H9 (cell line): ENCODE data around the gene CXCR4. TPM values are rescaled to one million over a fixed set of nuclear protein-coding genes. Genes with fewer than 3 reads are reported as not detected.

Experiments
- DNase-seq: peaks from one replicate; pipeline ENCODE4 v3.0.0-alpha.2; 2017
- H2AFZ ChIP-seq: one replicate; pipeline ENCODE4 v1.6.1; 2013; ENCODE audit warnings: mild to moderate bottlenecking, low read length, control low read depth, moderate library complexity
- H2AK5ac ChIP-seq: 2 replicates; pipeline ENCODE4 v1.6.1; 2013; ENCODE audit warnings: low read length, control low read depth, mixed read lengths; ENCODE audit not compliant: insufficient read length
- H2BK120ac ChIP-seq: one replicate; pipeline ENCODE4 v1.6.1; 2013; ENCODE audit warnings: low read depth, mild to moderate bottlenecking, low read length, control low read depth, inconsistent platforms; ENCODE audit not compliant: poor library complexity, severe bottlenecking
- H2BK12ac ChIP-seq: 2 replicates; pipeline ENCODE4 v1.6.1; 2013; ENCODE audit warnings: low read length, control low read depth, mixed read lengths, low read depth; ENCODE audit not compliant: insufficient read length
- H2BK15ac ChIP-seq: 2 replicates; pipeline ENCODE4 v1.6.1; 2013; ENCODE audit warnings: low read depth, low read length, control low read depth
- H2BK20ac ChIP-seq: one replicate; pipeline ENCODE4 v1.6.1; 2013; ENCODE audit warnings: low read depth, mild to moderate bottlenecking, low read length, control low read depth, inconsistent platforms; ENCODE audit not compliant: poor library complexity, severe bottlenecking
- H2BK5ac ChIP-seq: 2 replicates; pipeline ENCODE4 v1.6.1; 2013; ENCODE audit warnings: low read length, control low read depth, mixed read lengths; ENCODE audit not compliant: insufficient read length
- H3K14ac ChIP-seq: 2 replicates; pipeline ENCODE4 v1.6.1; 2013; ENCODE audit warnings: low read length, control low read depth; ENCODE audit not compliant: insufficient read depth
- H3K18ac ChIP-seq: 2 replicates; pipeline ENCODE4 v1.6.1; 2013; ENCODE audit warnings: low read depth, mild to moderate bottlenecking, mixed read lengths, low read length, control low read depth; ENCODE audit not compliant: insufficient read length
- H3K23ac ChIP-seq: 2 replicates; pipeline ENCODE4 v1.6.1; 2013; ENCODE audit warnings: low read length, control low read depth, mixed read lengths, low read depth; ENCODE audit not compliant: insufficient read length
- H3K23me2 ChIP-seq: 2 replicates; pipeline ENCODE4 v1.6.1; 2013; ENCODE audit warnings: low read depth, mild to moderate bottlenecking, mixed read lengths, low read length, control low read depth; ENCODE audit not compliant: insufficient read length, poor library complexity, severe bottlenecking
- H3K27ac ChIP-seq: 2 replicates; pipeline ENCODE4 v1.5.1; 2013; ENCODE audit warnings: low read length, control low read depth, mixed read lengths, low read depth; ENCODE audit not compliant: insufficient read length
- H3K27me3 ChIP-seq: 2 replicates; pipeline ENCODE4 v1.6.1; 2013; ENCODE audit warnings: low read length, control low read depth, inconsistent platforms; ENCODE audit not compliant: insufficient read depth
- H3K4ac ChIP-seq: 2 replicates; pipeline ENCODE4 v1.6.1; 2013; ENCODE audit warnings: low read depth, mild to moderate bottlenecking, control low read depth, inconsistent platforms, low read length, moderate library complexity
- H3K4me1 ChIP-seq: 2 replicates; pipeline ENCODE4 v1.6.1; 2013; ENCODE audit warnings: low read length, control low read depth, inconsistent platforms; ENCODE audit not compliant: insufficient read depth
- H3K4me2 ChIP-seq: 2 replicates; pipeline ENCODE4 v1.6.1; 2013; ENCODE audit warnings: low read length, control low read depth, mixed read lengths; ENCODE audit not compliant: insufficient read length, insufficient read depth
- H3K56ac ChIP-seq: 2 replicates; pipeline ENCODE4 v1.6.1; 2013; ENCODE audit warnings: low read depth, mild to moderate bottlenecking, mixed read lengths, low read length, control low read depth; ENCODE audit not compliant: insufficient read length
- H3K79me1 ChIP-seq: 2 replicates; pipeline ENCODE4 v1.6.1; 2013; ENCODE audit warnings: low read depth, mild to moderate bottlenecking, moderate library complexity, low read length, control low read depth, inconsistent platforms; ENCODE audit not compliant: insufficient read depth, poor library complexity, severe bottlenecking
- H3K79me2 ChIP-seq: 2 replicates; pipeline ENCODE4 v1.6.1; 2013; ENCODE audit warnings: low read length, control low read depth, inconsistent platforms; ENCODE audit not compliant: insufficient read depth
- H3K9ac ChIP-seq: 2 replicates; pipeline ENCODE4 v1.6.1; 2013; ENCODE audit warnings: low read length, control low read depth, mixed read lengths; ENCODE audit not compliant: insufficient read length; ENCODE audit errors: extremely low read depth
- H3K9me3 ChIP-seq: one replicate; pipeline ENCODE4 v1.6.1; 2013; ENCODE audit warnings: low read depth, low read length, inconsistent platforms; ENCODE audit not compliant: control insufficient read depth
- H3T11ph ChIP-seq: one replicate; pipeline ENCODE4 v1.6.1; 2013; ENCODE audit warnings: mild to moderate bottlenecking, low read length, control low read depth, inconsistent platforms
- H4K20me1 ChIP-seq: one replicate; pipeline ENCODE4 v1.6.1; 2013; ENCODE audit not compliant: control insufficient read depth, insufficient read length, insufficient read depth
- H4K5ac ChIP-seq: 2 replicates; pipeline ENCODE4 v1.6.1; 2013; ENCODE audit warnings: low read depth, mild to moderate bottlenecking, mixed read lengths, low read length, control low read depth; ENCODE audit not compliant: insufficient read length
- H4K8ac ChIP-seq: replicated peaks from 2 replicates; pipeline ENCODE4 v1.6.1; 2013; ENCODE audit warnings: low read length, control low read depth, mixed read lengths, low read depth; ENCODE audit not compliant: insufficient read length
- H4K91ac ChIP-seq: 2 replicates; pipeline ENCODE4 v1.6.1; 2013; ENCODE audit warnings: low read depth, mild to moderate bottlenecking, moderate library complexity, mixed read lengths, low read length, control low read depth; ENCODE audit not compliant: insufficient read length
- H3K27ac Mint-ChIP-seq, 3 experiments: 2 replicates in 2 of 3; 3 replicates in 1 of 3; pipeline ENCODE4 v1.8.0; 2020 to 2021; ENCODE audit warnings: mixed read lengths in 3 of 3, mild to moderate bottlenecking in 1 of 3, moderate library complexity in 1 of 3
- H3K27me3 Mint-ChIP-seq: 2 replicates; pipeline ENCODE4 v1.8.0; 2021; ENCODE audit warnings: low read depth, mild to moderate bottlenecking, moderate library complexity, mixed read lengths
- H3K36me3 Mint-ChIP-seq, 3 experiments: 2 replicates in 2 of 3; 3 replicates in 1 of 3; pipeline ENCODE4 v1.8.0; 2020 to 2021; ENCODE audit warnings: low read depth in 3 of 3, mixed read lengths in 3 of 3; ENCODE audit not compliant: insufficient read depth in 1 of 3
- H3K4me1 Mint-ChIP-seq, 2 experiments: 2 replicates each; pipeline ENCODE4 v1.8.0; 2020; ENCODE audit warnings: mixed read lengths in 2 of 2
- H3K4me3 Mint-ChIP-seq, 2 experiments: 2 replicates in 1 of 2; 3 replicates in 1 of 2; pipeline ENCODE4 v1.8.0; 2020 to 2021; ENCODE audit warnings: mild to moderate bottlenecking in 2 of 2, mixed read lengths in 2 of 2, moderate library complexity in 1 of 2
- H3K9me3 Mint-ChIP-seq, 2 experiments: 2 replicates in 1 of 2; 3 replicates in 1 of 2; pipeline ENCODE4 v1.8.0; 2020; ENCODE audit warnings: mild to moderate bottlenecking in 2 of 2, mixed read lengths in 2 of 2, moderate library complexity in 1 of 2
- CTCF ChIP-seq: fragments of 200-600 bp; sonication (generic); conservative IDR thresholded peaks from 3 replicates; pipeline ENCODE4 v1.8.0; 2021; ENCODE audit warnings: antibody characterized with exemption, mild to moderate bottlenecking
- WGBS: extraction: QIAGEN DNeasy Blood & Tissue Kit; methylation state at CpG from one replicate; pipeline ENCODE4 v1.1.7; 2013; ENCODE audit warnings: missing lambda C conversion rate, low lambda C conversion rate, mixed read lengths; ENCODE audit not compliant: insufficient read length; ENCODE audit errors: extremely low coverage; 5-methylcytosine and 5-hydroxymethylcytosine counted together
- total RNA-seq: library from RNA; stranded (reverse); gene quantifications from 2 replicates; pipeline ENCODE4 v1.2.1, GENCODE V29; 2021

The CXCR4 gene
- total RNA-seq, 1 experiment from 2014 or later: 1.0 TPM

- H3K27ac Mint-ChIP-seq: no peak overlapping the region
Observed at GRCh38 chr2:136077107-136077506, 40.8 kb downstream of the CXCR4 start.

More at GRCh38 chr2:136077107-136077506, 40.8 kb downstream of the CXCR4 start:
- Histone ChIP-seq H3K14ac (no peak overlapping the region), H3K18ac (no peak overlapping the region), H3K9ac (no peak overlapping the region), H4K8ac (no peak overlapping the region), H3K79me1 (no peaks in the 10 kb centered on the region), H2AK5ac (no peak overlapping the region), H2BK20ac (no peak overlapping the region), H4K91ac (no peak overlapping the region), H4K5ac (no peak overlapping the region), H3K9me3 (no peaks in the 10 kb centered on the region), H2BK120ac (no peak overlapping the region), H3K4ac (no peak overlapping the region), H3K4me2 (no peak overlapping the region), H3K27me3 (no peaks in the 10 kb centered on the region), H3K79me2 (no peaks in the 10 kb centered on the region), H2BK12ac (no peak overlapping the region), H3K27ac (no peak overlapping the region), H4K20me1 (no peaks in the 10 kb centered on the region), H2AFZ (no peak overlapping the region), H3K4me1 (no peaks in the 10 kb centered on the region), H3K23ac (no peak overlapping the region), H3T11ph (no peak overlapping the region), H3K56ac (no peak overlapping the region), H2BK15ac (no peak overlapping the region), H3K23me2 (no peaks in the 10 kb centered on the region), H2BK5ac (no peak overlapping the region)
- no peak overlapping the region for H3K4me3 Mint-ChIP-seq
- no peaks in the 10 kb centered on the region; the same call in 1 of the 2 replicates for H3K27me3 Mint-ChIP-seq
- H3K9me3 Mint-ChIP-seq: peaks cover 12 to 21% of the 10 kb centered on the region in 2 experiments
- DNase-seq: no peak
- WGBS: no CpG with 5 or more reads among the region's 5 CpGs
- no peak for TF ChIP-seq CTCF
- H3K4me1 Mint-ChIP-seq: peaks cover 6 to 8% of the 10 kb centered on the region in 2 experiments
- H3K36me3 Mint-ChIP-seq: peaks cover 7 to 10% (median 9%) of the 10 kb centered on the region in 3 experiments
